Erythroblast (primary cell): ENCODE data around the gene PDE5A.

Experiments used
- GATA1 ChIP-seq: IDR thresholded peaks from 2 replicates; pipeline ENCODE4 v1.6.1; 2011; ENCODE audit warnings: low read depth, mild to moderate bottlenecking, control low read depth, low read length, moderate library complexity
- POLR2A ChIP-seq: IDR thresholded peaks from 2 replicates; pipeline ENCODE4 v1.6.1; 2011; ENCODE audit warnings: mild to moderate bottlenecking, low read length

GRCh38 chr4:119543187-119543586 is 85.4 kb downstream of the PDE5A start:
- TF ChIP-seq POLR2A (no peak), GATA1 (no peak)
